GM18867 (cell line): ENCODE measurements around the gene ADAMTS20.

Experiments
- ATAC-seq: cut with Tn5 transposase; IDR thresholded peaks from one replicate; pipeline ENCODE4 v1.9.1; 2021; ENCODE audit warnings: mild to moderate bottlenecking, moderate library complexity; ENCODE audit not compliant: unreplicated experiment

ADAMTS20 gene

DNA sequence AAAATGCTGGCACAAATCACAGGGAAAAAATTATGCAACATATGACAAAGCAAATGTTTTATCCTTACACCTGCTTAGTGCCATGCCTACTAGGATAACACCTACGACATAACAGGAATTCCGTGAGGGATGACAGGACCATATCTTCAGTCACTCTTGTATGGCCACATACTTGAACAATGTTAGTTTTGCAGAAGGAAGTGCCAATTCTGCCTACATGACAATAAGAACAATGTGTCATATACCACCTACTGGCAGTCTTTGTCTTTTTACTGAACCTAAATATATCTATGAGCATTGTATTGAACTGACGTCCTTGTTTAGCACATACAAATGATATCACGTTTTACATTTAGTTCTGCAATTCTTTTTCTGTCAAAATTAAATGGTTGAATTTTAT, 234.0 kb downstream of the ADAMTS20 start:
- no peak for ATAC-seq

GRCh38 chr12:43317156-43317555, 234.8 kb downstream of the ADAMTS20 start:
- ATAC-seq = no peak

- ATAC-seq = no peak
These were observed 235.5 kb downstream of the ADAMTS20 start for GRCh38 chr12:43316520-43316919.

DNA sequence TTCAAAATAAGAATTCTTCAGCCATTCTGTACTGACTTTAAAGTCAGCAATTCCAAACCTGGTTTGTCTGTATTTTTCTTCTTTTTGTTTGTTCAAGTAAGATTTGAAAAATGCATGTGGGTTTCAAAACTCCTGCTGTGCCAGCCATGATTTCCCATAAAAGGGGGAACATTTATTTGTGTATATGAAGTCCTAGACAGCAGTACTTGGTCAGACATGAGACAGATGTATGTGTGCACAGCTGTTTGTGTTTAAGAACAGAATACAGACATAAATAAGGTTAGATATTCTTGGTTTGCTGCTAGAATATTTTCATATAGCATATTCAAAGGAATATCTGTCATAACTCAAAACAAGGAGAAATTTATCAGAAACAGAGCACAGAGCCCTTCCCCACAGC, 236.0 kb downstream of the ADAMTS20 start:
- ATAC-seq = no peak

DNA sequence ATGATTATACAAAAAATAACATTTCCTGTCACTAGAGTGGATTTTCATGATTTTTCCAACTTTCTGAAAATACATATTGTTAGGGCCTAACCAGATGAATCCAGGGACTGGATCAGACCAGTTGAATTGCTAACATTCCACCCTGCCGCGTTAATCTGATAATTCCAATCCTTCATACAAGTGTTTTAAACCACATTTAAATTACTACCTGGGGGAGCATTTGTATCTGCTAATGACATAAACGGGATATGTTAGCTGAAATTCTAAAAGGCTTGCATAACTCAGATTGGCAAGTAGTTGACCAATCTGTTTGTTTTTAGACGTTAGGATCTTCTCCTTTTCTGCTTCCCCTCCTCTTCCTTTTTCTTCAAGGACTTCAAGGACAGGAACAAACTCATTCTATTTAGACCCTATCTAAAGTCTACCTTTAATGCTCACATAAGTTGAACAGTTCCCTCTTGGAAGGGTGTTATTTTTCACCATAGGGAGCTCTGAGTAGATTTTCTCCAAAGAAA, 239.0 kb downstream of the ADAMTS20 start:
- no peak for ATAC-seq

DNA sequence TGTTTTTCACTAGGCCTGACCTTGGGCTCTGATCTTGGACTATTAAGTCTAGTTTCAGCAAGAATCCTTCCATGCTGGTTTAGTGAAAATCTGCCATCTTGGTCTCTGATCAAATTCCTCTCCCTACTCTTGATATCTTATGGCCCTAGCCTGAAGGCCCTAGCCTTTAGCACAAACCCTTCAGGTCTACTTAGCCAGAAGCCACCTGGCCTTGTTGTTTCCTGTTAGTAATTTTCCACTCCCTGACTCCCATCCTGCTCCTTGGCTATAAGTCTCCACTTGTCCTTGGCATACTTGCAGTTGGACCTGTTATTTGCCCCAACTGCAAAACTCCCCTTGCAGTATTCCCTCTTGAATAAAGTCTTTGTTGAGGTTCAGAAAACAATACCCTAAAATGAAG, 241.4 kb downstream of the ADAMTS20 start:
- ATAC-seq = no peak

- ATAC-seq = no peak
These were observed 242.0 kb downstream of the ADAMTS20 start for GRCh38 chr12:43309959-43310358.

GRCh38 chr12:43308776-43309175, 243.2 kb downstream of the ADAMTS20 start:
- no peak for ATAC-seq

DNA sequence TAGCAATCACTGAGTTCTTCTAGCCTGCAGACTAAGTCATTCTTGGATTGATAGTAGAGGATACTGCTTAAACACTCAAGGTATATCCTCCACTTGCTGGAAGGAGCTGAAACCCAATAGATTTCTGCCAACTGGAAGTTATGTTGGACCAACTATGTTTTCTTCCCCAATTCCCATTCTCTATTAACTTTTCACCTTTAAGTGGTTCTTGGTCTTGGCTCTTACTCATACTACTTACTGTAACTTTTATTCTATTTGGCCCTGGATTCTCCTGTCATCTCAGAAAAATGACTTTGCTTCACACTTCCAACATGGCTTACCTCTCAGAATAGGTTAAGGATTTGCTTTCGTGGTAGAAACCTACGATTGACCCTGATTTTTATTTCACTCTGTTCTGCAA, 244.9 kb downstream of the ADAMTS20 start:
- no peak for ATAC-seq

DNA sequence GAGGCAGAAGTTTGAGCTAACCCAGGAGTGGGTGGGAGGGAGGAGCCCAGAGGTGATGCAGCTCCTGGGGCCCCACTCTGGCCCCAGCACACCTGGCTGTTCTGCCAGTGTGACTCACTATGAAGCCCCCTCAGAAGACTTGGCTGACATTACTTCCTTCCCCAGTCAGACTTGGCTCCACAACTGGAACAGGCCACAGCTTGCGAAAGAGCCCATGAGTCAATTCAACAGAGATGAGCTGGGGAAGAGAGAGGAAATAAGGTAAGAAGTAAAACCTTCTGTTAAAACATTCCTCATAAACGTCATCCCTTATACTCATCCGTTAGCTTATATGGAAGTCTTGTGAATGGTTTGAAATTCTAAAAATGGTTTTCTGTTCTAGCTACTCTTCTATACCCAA, 245.9 kb downstream of the ADAMTS20 start:
- no peak for ATAC-seq

DNA sequence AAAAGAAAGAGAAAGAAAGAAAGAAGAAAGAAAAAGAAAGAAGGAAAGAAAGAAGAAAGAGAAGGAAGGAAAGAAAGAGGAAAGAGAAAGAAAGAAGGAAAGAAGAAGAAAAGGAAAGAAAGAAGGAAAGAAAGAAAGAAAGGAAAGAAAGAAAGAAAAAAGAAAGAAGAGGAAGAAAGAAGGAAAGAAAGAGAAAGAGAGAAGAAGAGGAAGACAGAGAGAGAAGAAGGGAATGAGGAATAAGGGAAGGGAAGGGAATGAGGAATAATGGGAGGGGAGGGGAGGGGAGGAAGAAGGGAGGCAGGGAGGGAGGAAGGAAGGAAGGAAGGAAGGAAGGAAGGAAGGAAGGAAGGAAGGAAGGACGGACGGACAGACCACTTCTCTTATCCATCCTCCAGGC, 246.9 kb downstream of the ADAMTS20 start:
- no peak for ATAC-seq
